Endothelial cell of umbilical vein (primary cell): ENCODE data around the gene B4GALT6. TPM values are rescaled to one million over a fixed set of nuclear protein-coding genes. Genes with fewer than 3 reads are reported as not detected.

Experiments used
- BruUV-seq: library from RNA; stranded (reverse); fragments of 400-500 nt; replicated peaks from 2 replicates; lab custom pipeline; 2021; lab: Mats Ljungman, UMichigan
- CTCF ChIA-PET: fragments of 300-600, 350-600 bp; sonication (Branson Sonifier 250); formaldehyde crosslinking; loops from one replicate; lab custom pipeline; 2021; ENCODE audit warnings: antibody characterized with exemption, inconsistent platforms; lab: Charles Lee
- POLR2A ChIA-PET: fragments of 300-600, 350-600 bp; sonication (Branson Sonifier 250); formaldehyde crosslinking; loops from one replicate; lab custom pipeline; 2021; ENCODE audit warnings: antibody characterized with exemption, inconsistent platforms; lab: Charles Lee
- DNase-seq: peaks from one replicate; pipeline ENCODE4 v3.0.0-alpha.2; 2011; ENCODE audit warnings: low read depth, low spot score
- FAIRE-seq: peaks from 2 replicates; lab custom pipeline; 2011; peaks lifted over from hg19 to GRCh38; lab: Jason Lieb, UNC
- H2AFZ ChIP-seq: 2 replicates; pipeline ENCODE4 v1.6.0; 2012; ENCODE audit warnings: low read depth, low read length, control low read depth, inconsistent platforms
- H3K27ac ChIP-seq: 2 replicates; pipeline ENCODE4 v1.5.1; 2011; ENCODE audit warnings: low read depth, mild to moderate bottlenecking, control low read depth, low read length, moderate library complexity; ENCODE audit not compliant: insufficient read depth
- H3K27me3 ChIP-seq, 2 experiments: 2 replicates each; pipeline versions ENCODE4 v1.6.0 to v1.6.1; 2011; ENCODE audit warnings: low read length in 2 of 2, mixed read lengths in 1 of 2; ENCODE audit not compliant: control insufficient read depth in 2 of 2, insufficient read depth in 2 of 2
- H3K36me3 ChIP-seq, 2 experiments: 2 replicates in 1 of 2; 3 replicates in 1 of 2; pipeline ENCODE4 v1.5.1; 2011; ENCODE audit warnings: low read length in 2 of 2, mild to moderate bottlenecking in 1 of 2, moderate library complexity in 1 of 2; ENCODE audit not compliant: control insufficient read depth in 2 of 2, insufficient read depth in 2 of 2; ENCODE audit errors: extremely low read depth in 1 of 2
- H3K4me1 ChIP-seq: 3 replicates; pipeline ENCODE4 v1.5.1; 2011; ENCODE audit warnings: mild to moderate bottlenecking, low read length; ENCODE audit not compliant: control insufficient read depth, insufficient read depth; ENCODE audit errors: extremely low read depth
- H3K4me2 ChIP-seq: 2 replicates; pipeline ENCODE4 v1.6.1; 2011; ENCODE audit warnings: low read length, control low read depth, mixed read lengths; ENCODE audit not compliant: insufficient read depth
- H3K4me3 ChIP-seq, 3 experiments: fragments of 200-600 bp in 1 of 3; sonication (generic), shearing (Covaris generic) in 1 of 3; replicated peaks in 1 of 3; 2 replicates each; pipeline ENCODE4 v1.5.1; 2011 to 2016; ENCODE audit warnings: control low read depth in 3 of 3, low read length in 3 of 3, mild to moderate bottlenecking in 2 of 3, inconsistent platforms in 1 of 3, low read depth in 1 of 3, moderate library complexity in 1 of 3; ENCODE audit not compliant: insufficient read depth in 1 of 3
- H3K79me2 ChIP-seq: 2 replicates; pipeline ENCODE4 v1.6.0; 2012; ENCODE audit warnings: low read length, inconsistent platforms; ENCODE audit not compliant: control insufficient read depth, insufficient read depth
- H3K9ac ChIP-seq: replicated peaks from 2 replicates; pipeline ENCODE3; 2011; ENCODE audit warnings: low read length, control low read depth; ENCODE audit not compliant: insufficient read depth; ENCODE audit errors: extremely low read depth
- H3K9me1 ChIP-seq: replicated peaks from 3 replicates; pipeline ENCODE4 v1.6.0; 2011; ENCODE audit warnings: mild to moderate bottlenecking, low read length; ENCODE audit not compliant: control insufficient read depth, insufficient read depth; ENCODE audit errors: extremely low read depth
- H3K9me3 ChIP-seq: replicated peaks from 2 replicates; pipeline ENCODE4 v1.5.1; 2012; ENCODE audit warnings: low read length, inconsistent platforms; ENCODE audit not compliant: control insufficient read depth, insufficient read depth
- H4K20me1 ChIP-seq: replicated peaks from 2 replicates; pipeline ENCODE3; 2011; ENCODE audit warnings: mild to moderate bottlenecking, low read length; ENCODE audit not compliant: control insufficient read depth, insufficient read depth; ENCODE audit errors: extremely low read depth
- CTCF ChIP-seq, 2 donors: IDR thresholded peaks; 1 replicate in 1 of 2; 2 replicates in 1 of 2; pipeline ENCODE4 v1.5.1; 2011; ENCODE audit warnings: low read length in 2 of 2, mild to moderate bottlenecking in 2 of 2, moderate library complexity in 2 of 2, control low read depth in 1 of 2, inconsistent platforms in 1 of 2, low read depth in 1 of 2; ENCODE audit not compliant: insufficient read depth in 1 of 2; ENCODE audit errors: extremely low read depth in 1 of 2
- EZH2 ChIP-seq: IDR thresholded peaks from 2 replicates; pipeline ENCODE4 v1.6.1; 2012; ENCODE audit warnings: borderline replicate concordance, low read depth, mild to moderate bottlenecking, moderate library complexity, low read length, inconsistent platforms; ENCODE audit not compliant: severe bottlenecking
- FOS ChIP-seq: IDR thresholded peaks from 2 replicates; pipeline ENCODE4 v1.6.1; 2011; ENCODE audit warnings: mild to moderate bottlenecking, low read length, moderate library complexity, borderline replicate concordance; ENCODE audit not compliant: insufficient read depth
- GATA2 ChIP-seq: IDR thresholded peaks from 2 replicates; pipeline ENCODE4 v1.7.0; 2011; ENCODE audit warnings: low read depth, mild to moderate bottlenecking, moderate library complexity, mixed read lengths, low read length; ENCODE audit not compliant: insufficient read length, insufficient read depth
- JUN ChIP-seq: IDR thresholded peaks from 2 replicates; pipeline ENCODE4 v1.6.1; 2011; ENCODE audit warnings: borderline replicate concordance, low read depth; ENCODE audit not compliant: insufficient read length, insufficient read depth
- MAX ChIP-seq: IDR thresholded peaks from 2 replicates; pipeline ENCODE4 v1.6.1; 2011; ENCODE audit not compliant: insufficient read depth, insufficient read length
- MYC ChIP-seq: IDR thresholded peaks from one replicate; pipeline ENCODE4 v1.6.1; 2011; ENCODE audit warnings: mild to moderate bottlenecking, low read depth, low read length
- POLR2A ChIP-seq: IDR thresholded peaks from 2 replicates; pipeline ENCODE4 v1.6.1; 2012; ENCODE audit warnings: low read depth, mild to moderate bottlenecking, control low read depth, low read length
- POLR2AphosphoS5 ChIP-seq: IDR thresholded peaks from 2 replicates; pipeline ENCODE4 v1.6.1; 2012; ENCODE audit warnings: low read depth, mild to moderate bottlenecking, control low read depth, low read length, moderate library complexity; ENCODE audit not compliant: insufficient read depth
- dilution Hi-C: fragments of 300-500 bp; cut with MboI; formaldehyde crosslinking; loops from one replicate; pipeline ENCODE4 v1.15.0; 2019; ENCODE audit warnings: low sequenced_read_pairs; ENCODE audit not compliant: extremely low pct_ligation_motif_present
- intact Hi-C: fragments of 100-400 bp; cut with micrococcal nuclease; formaldehyde crosslinking; loops from one replicate; pipeline ENCODE4 v1.10.0; 2022
- polyA plus RNA-seq, 4 experiments: library from polyadenylated mRNA; depleted of rRNA in 3 of 4; stranded (reverse) in 3 of 4; unstranded in 1 of 4; fragments of >200 nt; gene quantifications; 2 replicates each; pipeline versions ENCODE4 v1.2.1 to v1.2.3, GENCODE V29; 2011 to 2012; ENCODE audit warnings: missing spikeins in 1 of 4
- total RNA-seq: library from RNA; stranded (reverse); gene quantifications from 2 replicates; pipeline ENCODE4 v1.2.3, GENCODE V29; 2021

The B4GALT6 gene
- total and polyA plus RNA-seq, 2 donors (not counting 3 experiments of a cell fraction or from before 2014, with no cell fraction given), result 3.9 to 24.2 TPM

- dilution Hi-C loops (no loop called here), intact Hi-C loops (no loop called here)
- Histone ChIP-seq H3K27me3 (peaks cover 3 to 12% of the 10 kb centered on the region in 2 experiments), H3K79me2 (no peaks in the 10 kb centered on the region), H3K4me2 (no peak overlapping the region), H3K27ac (no peak overlapping the region), H3K9me3 (no peaks in the 10 kb centered on the region), H3K36me3 (no peaks in the 10 kb centered on the region), H4K20me1 (no peaks in the 10 kb centered on the region), H3K4me1 (no peaks in the 10 kb centered on the region), H3K9me1 (no peaks in the 10 kb centered on the region), H2AFZ (no peak overlapping the region), H3K9ac (no peak overlapping the region), H3K4me3 (no peak overlapping the region)
- no peak for DNase-seq
- ChIA-PET CTCF (interaction anchor here (1.0 kb wide), 1 partner anchor 28 kb away, joined by 3 read pairs; no protein-coding TSS in a partner anchor), POLR2A (no interaction called here)
- no peak for FAIRE-seq
- TF ChIP-seq CTCF (IDR thresholded peaks at IDR 0.05; ENCODE audit: extremely low read depth in 1 of 2, insufficient read depth in 1 of 2, low read depth in 1 of 2, low read length in 2 of 2) (no peak), GATA2 (no peak), JUN (no peak), FOS (no peak), POLR2A (no peak), MAX (no peak), POLR2AphosphoS5 (no peak), MYC (no peak), EZH2 (no peak)
- BruUV-seq, result no TSS peak
Observed at GRCh38 chr18:31694297-31694696, 9.9 kb upstream of the B4GALT6 start.
